Stimulated activated CD4-positive, alpha-beta T cell treated with anti-CD3 and anti-CD28 coated beads, Interleukin-15, amount 100 ng/mL, for 1 hour (primary cell): ENCODE results near the gene TMTC2.

Experiments
- DNase-seq, 2 donors: peaks; one replicate each; pipeline ENCODE4 v3.0.0-alpha.2; 2020; ENCODE audit warnings: low read depth in 1 of 2, low spot score in 1 of 2

TMTC2 gene

GRCh38 chr12:83179999-83180398 is 493.3 kb downstream of the TMTC2 start:
- no peak for DNase-seq

- DNase-seq: no peak
These were observed 494.4 kb downstream of the TMTC2 start for GRCh38 chr12:83181074-83181473.

- no peak for DNase-seq
These were observed 496.4 kb downstream of the TMTC2 start for GRCh38 chr12:83183132-83183531.
